Transverse colon (tissue), 4 donors: ENCODE measurements around the gene IRF6.

Experiments used
- CTCF ChIP-seq, 5 experiments: fragments of 200-600 bp in 3 of 5; fragments of 450-650 bp in 2 of 5; sonication (generic) in 3 of 5; IDR thresholded peaks; 1 replicate in 2 of 5; 2 replicates in 3 of 5; pipeline ENCODE4 v1.5.1; 2016 to 2017; ENCODE audit warnings: antibody characterized with exemption in 5 of 5, inconsistent platforms in 3 of 5, mild to moderate bottlenecking in 2 of 5, moderate library complexity in 1 of 5
- POLR2AphosphoS5 ChIP-seq, 3 donors: sonication (generic); formaldehyde crosslinking; IDR thresholded peaks; one replicate each; pipeline ENCODE4 v1.6.1; 2016; ENCODE audit warnings: antibody characterized with exemption in 3 of 3

GRCh38 chr1:209810783-209811182, 4.8 kb upstream of the IRF6 start:
- TF ChIP-seq CTCF (IDR thresholded peaks at IDR 0.05) (no peak), POLR2AphosphoS5 (IDR thresholded peaks at IDR 0.05) (no peak)
